Measurements from ENCODE around the gene OTOP3.

Gene OTOP3

GRCh38 chr17:74918906-74919305, 16.8 kb upstream of the OTOP3 start (continued):
- TF ChIP-seq CSRNP3 (CRISPR knock-in tag; IDR thresholded peaks at IDR 0.05) (no peak), CREB5 (CRISPR knock-in tag; IDR thresholded peaks at IDR 0.05; ENCODE audit: low read depth) (no peak)

DNA sequence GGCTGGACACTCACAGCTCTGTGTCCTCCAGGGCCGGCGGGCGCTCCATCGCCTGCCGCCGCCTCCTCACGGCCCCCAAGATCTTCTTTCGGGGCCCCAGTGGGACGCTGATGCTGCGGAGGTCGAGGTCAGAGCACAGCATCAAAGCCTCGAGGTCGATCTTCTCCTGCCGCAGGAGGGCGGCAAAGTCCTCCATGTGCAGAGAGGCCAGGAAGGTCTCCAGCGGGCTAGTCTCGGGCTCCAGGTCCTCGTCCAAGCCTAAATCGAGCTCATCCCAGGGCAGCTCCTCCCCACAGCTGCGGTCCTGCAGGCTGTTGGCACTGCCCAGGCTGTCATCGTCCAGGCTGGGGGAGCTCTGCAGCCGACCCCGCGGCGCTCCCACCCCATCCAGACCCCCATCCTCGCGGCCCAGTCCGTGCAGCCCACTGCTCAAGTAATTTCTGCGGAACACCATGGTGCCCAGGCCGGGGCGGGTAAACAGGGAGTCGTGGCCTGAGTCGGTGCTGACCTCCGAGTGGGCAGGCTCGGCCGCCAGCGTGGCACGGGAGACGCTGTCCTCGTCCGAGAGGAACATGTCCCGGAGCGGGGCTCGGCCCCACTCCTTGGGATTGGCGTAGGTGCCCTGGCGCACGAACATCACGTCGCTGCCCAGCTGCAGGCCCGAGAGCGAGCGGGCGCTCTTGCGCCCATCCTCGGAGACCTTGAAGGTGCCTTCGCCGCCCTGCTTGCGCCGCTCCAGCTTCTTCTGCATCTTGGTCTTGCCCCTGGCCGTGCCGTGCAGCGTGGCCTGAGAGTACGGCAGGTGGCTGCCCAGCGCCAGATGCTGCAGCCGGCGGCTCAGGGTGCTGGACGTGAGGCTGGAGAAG, 16.0 kb upstream of the OTOP3 start:
- no peak for TF ChIP-seq PPARA (CRISPR knock-in tag; IDR thresholded peaks at IDR 0.05; ENCODE audit: borderline replicate concordance)
- TF ChIP-seq BACH2 (CRISPR knock-in tag; IDR thresholded peaks at IDR 0.05; ENCODE audit: borderline replicate concordance): no peak
- no peak for TF ChIP-seq ZFP30 (CRISPR knock-in tag; IDR thresholded peaks at IDR 0.05)
- no peak for TF ChIP-seq ZNF565 (CRISPR knock-in tag; conservative IDR thresholded peaks at IDR 0.05; ENCODE audit: low read depth)
- no peak for TF ChIP-seq ZNF70 (CRISPR knock-in tag; IDR thresholded peaks at IDR 0.05)
- TF ChIP-seq ZNF8 (CRISPR knock-in tag; IDR thresholded peaks at IDR 0.05): no peak
- TF ChIP-seq OSR1 (CRISPR knock-in tag; IDR thresholded peaks at IDR 0.05): no peak
- no peak for TF ChIP-seq ISL1 (CRISPR knock-in tag; IDR thresholded peaks at IDR 0.05)
- TF ChIP-seq CSRNP3 (CRISPR knock-in tag; IDR thresholded peaks at IDR 0.05): no peak
- no peak for TF ChIP-seq SNAI2 (CRISPR knock-in tag; IDR thresholded peaks at IDR 0.05)
- no peak for TF ChIP-seq RARB (CRISPR knock-in tag; IDR thresholded peaks at IDR 0.05)
- no peak for ATAC-seq

DNA sequence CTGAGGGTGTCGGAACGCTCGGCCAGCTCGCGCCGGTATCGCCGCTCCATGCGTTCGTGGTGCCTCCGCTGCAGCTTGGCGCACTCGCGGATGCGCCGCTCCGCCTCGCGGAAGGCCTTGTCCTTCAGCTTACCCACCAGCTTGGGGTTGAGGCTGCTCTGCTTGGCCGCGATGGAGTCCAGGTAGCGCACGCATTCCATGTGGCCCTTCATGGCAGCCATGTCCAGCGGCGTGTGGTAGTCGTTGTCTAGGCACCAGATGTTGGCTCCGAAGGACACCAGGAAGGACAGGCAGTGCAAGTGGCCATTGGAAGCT, 15.4 kb upstream of the OTOP3 start:
- no peak for TF ChIP-seq CSRNP3 (CRISPR knock-in tag; IDR thresholded peaks at IDR 0.05)
- TF ChIP-seq SNAI2 (CRISPR knock-in tag; IDR thresholded peaks at IDR 0.05): no peak
- TF ChIP-seq ISL1 (CRISPR knock-in tag; IDR thresholded peaks at IDR 0.05): no peak
- TF ChIP-seq OSR1 (CRISPR knock-in tag; IDR thresholded peaks at IDR 0.05): no peak
- no peak for TF ChIP-seq CREB5 (CRISPR knock-in tag; IDR thresholded peaks at IDR 0.05; ENCODE audit: low read depth)
- no peak for TF ChIP-seq ZNF8 (CRISPR knock-in tag; IDR thresholded peaks at IDR 0.05)
- no peak for TF ChIP-seq TSHZ2 (CRISPR knock-in tag; IDR thresholded peaks at IDR 0.05)
- TF ChIP-seq RARB (CRISPR knock-in tag; IDR thresholded peaks at IDR 0.05): no peak
- TF ChIP-seq POU6F1 (CRISPR knock-in tag; IDR thresholded peaks at IDR 0.05; ENCODE audit: borderline replicate concordance, low read depth): no peak
- no peak for TF ChIP-seq PPARA (CRISPR knock-in tag; IDR thresholded peaks at IDR 0.05; ENCODE audit: borderline replicate concordance)
- no peak for TF ChIP-seq TCF4 (CRISPR knock-in tag; IDR thresholded peaks at IDR 0.05; ENCODE audit: borderline replicate concordance)
- TF ChIP-seq BACH2 (CRISPR knock-in tag; IDR thresholded peaks at IDR 0.05; ENCODE audit: borderline replicate concordance): no peak
- no peak for TF ChIP-seq CSDC2 (CRISPR knock-in tag; IDR thresholded peaks at IDR 0.05)
- ATAC-seq: no peak
